ENCODE measurements around the gene GBX1. TPM values are rescaled to one million over a fixed set of nuclear protein-coding genes. Genes with fewer than 3 reads are reported as not detected.

The GBX1 gene
- total and polyA plus RNA-seq, 5 donors from 2014 or later = not detected

GRCh38 chr7:151139071-151139790 lies 28.3 kb downstream of the GBX1 start:
- H3K27ac ChIP-seq (ENCODE audit: insufficient read depth, low read length, poor library complexity, severe bottlenecking) = no peak overlapping the region
- H3K27ac Mint-ChIP-seq = no peak overlapping the region
- H3K9me3 ChIP-seq (ENCODE audit: control insufficient read depth in 2 of 2, low read length in 2 of 2) = no peaks in the 10 kb centered on the region
- ATAC-seq (ENCODE audit: low read depth in 2 of 2) (no peak), DNase-seq (no peak)
- H3K4me1 Mint-ChIP-seq = no peaks in the 10 kb centered on the region
- H3K36me3 ChIP-seq (ENCODE audit: control insufficient read depth, insufficient read depth, low read length) = no peaks in the 10 kb centered on the region
- H3K36me3 Mint-ChIP-seq = peaks cover 16% of the 10 kb centered on the region
- H3K4me3 Mint-ChIP-seq = peak overlapping the region in 1 of 4 donors; percentile 63
- H3K27me3 ChIP-seq (ENCODE audit: control insufficient read depth, insufficient read depth, low read length) = no peaks in the 10 kb centered on the region
- no peaks in the 10 kb centered on the region for H3K27me3 Mint-ChIP-seq
- H3K4me3 ChIP-seq (ENCODE audit: low read depth, low read length) = no peak overlapping the region
- H3K9me3 Mint-ChIP-seq = no peaks in the 10 kb centered on the region
- H3K4me1 ChIP-seq (ENCODE audit: control insufficient read depth, insufficient read depth, low read length, poor library complexity, severe bottlenecking) = no peaks in the 10 kb centered on the region

DNA sequence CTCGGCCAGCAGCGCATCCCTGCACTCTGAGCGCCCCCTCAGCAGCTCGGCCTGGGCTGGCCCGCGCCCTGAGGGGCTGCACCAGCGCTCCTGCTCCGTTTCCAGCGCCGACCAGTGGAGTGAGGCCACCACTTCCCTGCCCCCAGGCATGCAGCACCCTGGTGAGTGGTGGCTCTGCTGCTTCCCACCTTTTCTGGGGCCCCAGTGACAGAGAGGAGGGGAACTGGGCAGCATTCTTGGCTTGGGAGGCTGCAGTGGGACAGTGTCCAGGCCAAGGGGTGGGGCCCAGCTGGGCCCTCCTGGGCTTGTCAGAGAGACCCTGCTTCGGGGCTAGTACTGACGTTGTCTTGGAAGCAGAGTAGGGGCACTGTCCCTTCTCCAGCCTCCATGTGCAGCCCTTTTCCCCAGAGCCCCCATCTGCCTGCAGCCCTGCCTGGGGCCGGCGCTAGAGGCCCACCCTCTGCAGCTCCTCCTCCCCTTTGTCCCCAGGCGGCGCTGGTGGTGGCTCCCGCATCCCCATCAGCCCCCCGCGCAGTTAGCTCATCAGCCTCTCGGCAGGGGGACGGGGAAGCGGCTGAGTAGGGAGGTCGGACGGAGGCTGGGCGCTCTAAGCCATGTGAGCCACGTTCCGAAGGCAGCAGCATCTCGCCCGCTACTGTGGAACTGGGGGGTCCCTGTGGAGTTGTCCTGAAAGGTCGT lies 29.2 kb downstream of the GBX1 start:
- Histone ChIP-seq H3K27ac (ENCODE audit: insufficient read depth, low read length, poor library complexity, severe bottlenecking) (no peak overlapping the region), H3K4me1 (ENCODE audit: control insufficient read depth, insufficient read depth, low read length, poor library complexity, severe bottlenecking) (no peaks in the 10 kb centered on the region), H3K36me3 (ENCODE audit: control insufficient read depth, insufficient read depth, low read length) (no peaks in the 10 kb centered on the region), H3K27me3 (ENCODE audit: control insufficient read depth, insufficient read depth, low read length) (no peaks in the 10 kb centered on the region), H3K9me3 (ENCODE audit: control insufficient read depth in 2 of 2, low read length in 2 of 2) (no peaks in the 10 kb centered on the region), H3K4me3 (ENCODE audit: low read depth, low read length) (no peak overlapping the region)
- no peak overlapping the region for H3K27ac Mint-ChIP-seq
- H3K27me3 Mint-ChIP-seq = no peaks in the 10 kb centered on the region
- DNase-seq = no peak
- peaks cover 13% of the 10 kb centered on the region for H3K36me3 Mint-ChIP-seq
- H3K4me1 Mint-ChIP-seq = no peaks in the 10 kb centered on the region
- ATAC-seq (ENCODE audit: low read depth in 2 of 2) = no peak
- H3K4me3 Mint-ChIP-seq = no peak overlapping the region
- H3K9me3 Mint-ChIP-seq = no peaks in the 10 kb centered on the region

GRCh38 chr7:151137791-151138152 lies 29.7 kb downstream of the GBX1 start:
- H3K9me3 ChIP-seq (ENCODE audit: control insufficient read depth in 2 of 2, low read length in 2 of 2) = no peaks in the 10 kb centered on the region
- no peak overlapping the region for H3K4me3 ChIP-seq (ENCODE audit: low read depth, low read length)
- no peaks in the 10 kb centered on the region for H3K36me3 ChIP-seq (ENCODE audit: control insufficient read depth, insufficient read depth, low read length)
- no peaks in the 10 kb centered on the region for H3K27me3 ChIP-seq (ENCODE audit: control insufficient read depth, insufficient read depth, low read length)
- ATAC-seq (ENCODE audit: low read depth in 2 of 2) (no peak), DNase-seq (no peak)
- H3K27ac ChIP-seq (ENCODE audit: insufficient read depth, low read length, poor library complexity, severe bottlenecking) = no peak overlapping the region
- H3K4me1 Mint-ChIP-seq = no peaks in the 10 kb centered on the region
- H3K27ac Mint-ChIP-seq = no peak overlapping the region
- peaks cover 10% of the 10 kb centered on the region for H3K36me3 Mint-ChIP-seq
- H3K4me1 ChIP-seq (ENCODE audit: control insufficient read depth, insufficient read depth, low read length, poor library complexity, severe bottlenecking) = no peaks in the 10 kb centered on the region
- H3K4me3 Mint-ChIP-seq = no peak overlapping the region
- no peaks in the 10 kb centered on the region for H3K27me3 Mint-ChIP-seq
- H3K9me3 Mint-ChIP-seq = no peaks in the 10 kb centered on the region

- ATAC-seq (ENCODE audit: low read depth in 2 of 2) = no peak
- Mint-ChIP-seq H3K27ac (no peak overlapping the region), H3K4me1 (no peaks in the 10 kb centered on the region), H3K9me3 (no peaks in the 10 kb centered on the region), H3K4me3 (no peak overlapping the region), H3K36me3 (peaks cover 10% of the 10 kb centered on the region), H3K27me3 (no peaks in the 10 kb centered on the region)
- Histone ChIP-seq H3K36me3 (ENCODE audit: control insufficient read depth, insufficient read depth, low read length) (no peaks in the 10 kb centered on the region), H3K4me3 (ENCODE audit: low read depth, low read length) (no peak overlapping the region), H3K4me1 (ENCODE audit: control insufficient read depth, insufficient read depth, low read length, poor library complexity, severe bottlenecking) (no peaks in the 10 kb centered on the region), H3K27me3 (ENCODE audit: control insufficient read depth, insufficient read depth, low read length) (no peaks in the 10 kb centered on the region), H3K9me3 (ENCODE audit: control insufficient read depth in 2 of 2, low read length in 2 of 2) (no peaks in the 10 kb centered on the region), H3K27ac (ENCODE audit: insufficient read depth, low read length, poor library complexity, severe bottlenecking) (no peak overlapping the region)
- DNase-seq = no peak
Measured at GRCh38 chr7:151137076-151137675, 30.3 kb downstream of the GBX1 start.

- H3K4me3 Mint-ChIP-seq = no peak overlapping the region
- H3K9me3 Mint-ChIP-seq = no peaks in the 10 kb centered on the region
- DNase-seq = no peak
- H3K36me3 ChIP-seq (ENCODE audit: control insufficient read depth, insufficient read depth, low read length) = no peaks in the 10 kb centered on the region
- H3K27me3 Mint-ChIP-seq = no peaks in the 10 kb centered on the region
- H3K27me3 ChIP-seq (ENCODE audit: control insufficient read depth, insufficient read depth, low read length) = no peaks in the 10 kb centered on the region
- peak overlapping the region in 1 of 3 donors; percentile 43 for H3K27ac Mint-ChIP-seq
- no peaks in the 10 kb centered on the region for H3K9me3 ChIP-seq (ENCODE audit: control insufficient read depth in 2 of 2, low read length in 2 of 2)
- no peaks in the 10 kb centered on the region for H3K4me1 ChIP-seq (ENCODE audit: control insufficient read depth, insufficient read depth, low read length, poor library complexity, severe bottlenecking)
- no peaks in the 10 kb centered on the region for H3K4me1 Mint-ChIP-seq
- ATAC-seq (ENCODE audit: low read depth in 2 of 2) = no peak
- H3K4me3 ChIP-seq (ENCODE audit: low read depth, low read length) = no peak overlapping the region
- peaks cover 5% of the 10 kb centered on the region for H3K36me3 Mint-ChIP-seq
- H3K27ac ChIP-seq (ENCODE audit: insufficient read depth, low read length, poor library complexity, severe bottlenecking) = no peak overlapping the region
Measured at GRCh38 chr7:151135866-151136843, 31.3 kb downstream of the GBX1 start.

DNA sequence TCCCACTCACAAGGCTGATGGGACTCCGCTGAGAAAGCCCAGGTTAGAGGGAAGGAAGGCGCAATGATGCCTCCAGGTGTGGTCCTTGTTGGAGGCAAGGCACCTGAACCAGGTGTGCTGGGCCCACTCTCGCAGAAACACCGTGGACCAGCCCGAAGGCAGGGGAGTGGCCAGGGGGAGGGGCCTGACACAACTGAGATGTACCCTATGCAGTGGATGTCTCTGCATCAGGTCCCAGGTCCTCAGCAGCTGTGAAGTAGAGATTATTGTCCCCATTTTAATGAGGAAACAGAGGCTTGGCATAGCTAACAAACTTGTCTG lies 32.0 kb downstream of the GBX1 start:
- Histone ChIP-seq H3K4me3 (ENCODE audit: low read depth, low read length) (no peak overlapping the region), H3K9me3 (ENCODE audit: control insufficient read depth in 2 of 2, low read length in 2 of 2) (no peaks in the 10 kb centered on the region), H3K4me1 (ENCODE audit: control insufficient read depth, insufficient read depth, low read length, poor library complexity, severe bottlenecking) (no peaks in the 10 kb centered on the region), H3K27ac (ENCODE audit: insufficient read depth, low read length, poor library complexity, severe bottlenecking) (no peak overlapping the region), H3K36me3 (ENCODE audit: control insufficient read depth, insufficient read depth, low read length) (no peaks in the 10 kb centered on the region), H3K27me3 (ENCODE audit: control insufficient read depth, insufficient read depth, low read length) (no peaks in the 10 kb centered on the region)
- no peak for ATAC-seq (ENCODE audit: low read depth in 2 of 2)
- Mint-ChIP-seq H3K4me3 (no peak overlapping the region), H3K4me1 (no peaks in the 10 kb centered on the region), H3K36me3 (peaks cover 5% of the 10 kb centered on the region), H3K27ac (peak overlapping the region in 1 of 3 donors; percentile 43), H3K27me3 (no peaks in the 10 kb centered on the region), H3K9me3 (no peaks in the 10 kb centered on the region)
- no peak for DNase-seq

DNA sequence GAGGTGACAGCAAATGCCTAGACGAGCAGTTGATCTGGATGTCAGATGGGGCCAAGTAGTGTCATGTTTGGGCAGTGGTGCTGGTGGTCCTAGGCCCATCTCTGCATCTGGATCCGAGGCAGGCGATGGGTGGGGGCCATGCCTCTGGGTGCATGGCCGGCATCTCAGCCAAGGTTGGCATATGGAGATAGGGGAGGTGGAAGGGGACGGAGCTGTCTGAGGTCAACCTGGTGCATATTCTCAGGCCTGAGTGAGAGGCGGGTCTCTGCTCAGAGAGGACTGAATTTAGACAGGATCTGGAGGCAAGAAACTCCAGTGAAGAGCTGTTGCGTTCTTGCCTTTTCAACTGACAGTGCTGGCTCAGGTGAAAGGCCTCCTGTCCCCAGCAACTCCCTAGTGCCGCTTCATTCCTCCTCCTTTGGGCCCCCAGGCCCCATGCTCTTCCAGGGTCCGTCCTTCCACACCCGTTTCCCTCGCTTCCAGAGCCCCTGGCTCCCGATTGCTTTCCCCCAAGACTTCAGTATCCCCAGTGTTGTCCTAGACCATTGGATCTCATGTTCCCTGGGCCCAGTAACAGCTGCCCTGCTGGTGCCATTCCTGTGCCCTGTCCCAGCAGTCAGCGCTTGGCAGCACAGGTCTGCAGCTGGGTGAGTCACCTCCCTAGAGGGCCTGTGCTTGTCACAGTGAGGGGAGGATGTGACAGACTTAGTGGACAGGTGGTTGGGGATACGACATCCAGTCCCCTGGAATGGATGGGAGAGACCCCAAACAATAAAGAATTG lies 32.6 kb downstream of the GBX1 start:
- no peak overlapping the region for H3K27ac Mint-ChIP-seq
- Histone ChIP-seq H3K36me3 (ENCODE audit: control insufficient read depth, insufficient read depth, low read length) (no peaks in the 10 kb centered on the region), H3K27ac (ENCODE audit: insufficient read depth, low read length, poor library complexity, severe bottlenecking) (no peak overlapping the region), H3K27me3 (ENCODE audit: control insufficient read depth, insufficient read depth, low read length) (no peaks in the 10 kb centered on the region), H3K4me3 (ENCODE audit: low read depth, low read length) (no peak overlapping the region), H3K9me3 (ENCODE audit: control insufficient read depth in 2 of 2, low read length in 2 of 2) (no peaks in the 10 kb centered on the region), H3K4me1 (ENCODE audit: control insufficient read depth, insufficient read depth, low read length, poor library complexity, severe bottlenecking) (no peaks in the 10 kb centered on the region)
- no peaks in the 10 kb centered on the region for H3K27me3 Mint-ChIP-seq
- no peak for DNase-seq
- H3K4me1 Mint-ChIP-seq = no peaks in the 10 kb centered on the region
- peaks cover 5% of the 10 kb centered on the region for H3K36me3 Mint-ChIP-seq
- H3K4me3 Mint-ChIP-seq = no peak overlapping the region
- H3K9me3 Mint-ChIP-seq = no peaks in the 10 kb centered on the region
- ATAC-seq (ENCODE audit: low read depth in 2 of 2) = no peak
